ENCODE results near the gene GAB4.
"Not testable (repeated sequence)": the region's sequence is repeated elsewhere in the genome, so short reads cannot be mapped to it uniquely, and the experiment has no call there.

GAB4 gene

GRCh38 chr22:16955678-16956210 is 52.3 kb downstream of the GAB4 start:
- no peaks in the 10 kb centered on the region for H3K4me1 ChIP-seq (ENCODE audit: insufficient read depth, low read length)
- H3K27ac ChIP-seq (ENCODE audit: low read length) = no peak overlapping the region
- H3K9ac ChIP-seq (ENCODE audit: low read depth, low read length) = no peak overlapping the region
- no peaks in the 10 kb centered on the region for H3K9me3 ChIP-seq (ENCODE audit: insufficient read depth, low read depth, low read length)
- no peaks in the 10 kb centered on the region for H3K27me3 ChIP-seq (ENCODE audit: insufficient read depth, low read length)
- no peaks in the 10 kb centered on the region for H3K36me3 ChIP-seq (ENCODE audit: insufficient read depth, low read depth, low read length)
- no peak overlapping the region for H3K4me3 ChIP-seq (ENCODE audit: low read length)

- no peaks in the 10 kb centered on the region for H3K9me3 ChIP-seq (ENCODE audit: insufficient read depth, low read depth, low read length)
- no peak overlapping the region for H3K27ac ChIP-seq (ENCODE audit: low read length)
- no peaks in the 10 kb centered on the region for H3K4me1 ChIP-seq (ENCODE audit: insufficient read depth, low read length)
- H3K9ac ChIP-seq (ENCODE audit: low read depth, low read length) = no peak overlapping the region
- no peaks in the 10 kb centered on the region for H3K27me3 ChIP-seq (ENCODE audit: insufficient read depth, low read length)
- H3K4me3 ChIP-seq (ENCODE audit: low read length) = no peak overlapping the region
- no peaks in the 10 kb centered on the region for H3K36me3 ChIP-seq (ENCODE audit: insufficient read depth, low read depth, low read length)
Observed at GRCh38 chr22:16955081-16955480, 52.9 kb downstream of the GAB4 start.

DNA sequence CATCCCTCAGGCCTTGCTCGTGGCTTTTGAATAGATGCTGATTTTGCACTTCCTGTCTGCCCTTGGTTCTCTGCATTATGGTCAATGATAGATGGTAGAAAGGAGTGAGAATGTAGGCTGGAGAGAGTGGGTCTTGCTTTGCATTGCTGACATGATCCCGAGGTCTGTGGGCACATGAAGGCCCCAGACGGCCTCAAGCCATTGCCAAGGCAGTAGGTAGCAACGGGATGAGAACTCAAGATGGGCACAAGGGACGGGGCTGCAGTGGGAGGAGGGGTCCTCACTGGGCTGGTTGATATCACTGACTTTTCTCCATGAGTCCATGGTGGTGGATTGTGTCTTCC is 54.0 kb downstream of the GAB4 start:
- H3K4me3 ChIP-seq (ENCODE audit: low read length) = no peak overlapping the region
- H3K36me3 ChIP-seq (ENCODE audit: insufficient read depth, low read depth, low read length) = no peaks in the 10 kb centered on the region
- no peaks in the 10 kb centered on the region for H3K27me3 ChIP-seq (ENCODE audit: insufficient read depth, low read length)
- no peaks in the 10 kb centered on the region for H3K9me3 ChIP-seq (ENCODE audit: insufficient read depth, low read depth, low read length)
- no peaks in the 10 kb centered on the region for H3K4me1 ChIP-seq (ENCODE audit: insufficient read depth, low read length)
- no peak overlapping the region for H3K9ac ChIP-seq (ENCODE audit: low read depth, low read length)
- no peak overlapping the region for H3K27ac ChIP-seq (ENCODE audit: low read length)

DNA sequence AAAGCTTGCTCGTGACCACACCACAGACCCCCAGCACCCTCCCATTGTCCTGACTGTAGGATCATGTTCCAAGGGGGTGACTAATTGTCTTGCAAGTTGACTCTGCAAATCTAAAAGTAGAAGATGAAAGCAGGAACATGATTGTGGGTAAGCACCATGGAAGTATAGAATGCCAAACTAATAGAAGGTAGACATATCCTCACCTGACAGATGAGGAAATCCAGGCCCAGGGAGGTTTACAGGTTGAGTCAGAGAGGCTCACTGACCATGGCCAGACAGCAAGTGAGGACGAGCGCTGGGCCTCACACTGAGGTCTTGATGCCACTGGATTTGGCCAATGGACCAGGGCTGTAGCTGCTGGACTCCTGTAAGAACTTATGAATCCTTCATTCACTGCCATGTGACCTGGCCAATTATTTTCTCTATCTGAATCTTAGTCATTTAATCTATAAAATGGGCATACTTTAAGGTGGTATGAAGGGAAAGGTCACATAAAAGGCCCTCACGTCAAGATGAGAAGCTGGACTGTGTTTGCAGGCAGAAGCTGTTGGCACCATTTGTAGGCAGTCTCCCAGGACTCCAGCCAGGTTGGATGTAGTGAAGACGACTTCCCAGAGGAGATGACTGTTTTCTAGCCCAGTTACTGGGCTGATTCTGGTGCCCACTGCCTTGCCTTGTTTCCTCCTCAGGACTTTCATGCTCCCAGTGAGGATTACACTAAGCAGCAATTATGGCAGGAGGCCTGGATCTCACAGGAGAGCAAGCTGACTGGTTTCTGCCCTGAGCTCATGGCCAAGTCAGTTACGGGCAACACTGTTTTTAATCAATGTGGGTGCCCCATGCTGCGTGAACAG is 54.6 kb downstream of the GAB4 start:
- Histone ChIP-seq H3K4me1 (ENCODE audit: insufficient read depth, low read length) (no peaks in the 10 kb centered on the region), H3K27me3 (ENCODE audit: insufficient read depth, low read length) (no peaks in the 10 kb centered on the region), H3K9ac (ENCODE audit: low read depth, low read length) (no peak overlapping the region), H3K4me3 (ENCODE audit: low read length) (no peak overlapping the region), H3K9me3 (ENCODE audit: insufficient read depth, low read depth, low read length) (no peaks in the 10 kb centered on the region), H3K27ac (ENCODE audit: low read length) (no peak overlapping the region), H3K36me3 (ENCODE audit: insufficient read depth, low read depth, low read length) (no peaks in the 10 kb centered on the region)

GRCh38 chr22:16949561-16949960 is 58.5 kb downstream of the GAB4 start:
- Histone ChIP-seq H3K4me3 (ENCODE audit: low read length) (no peak overlapping the region), H3K27me3 (ENCODE audit: insufficient read depth, low read length) (no peaks in the 10 kb centered on the region), H3K36me3 (ENCODE audit: insufficient read depth, low read depth, low read length) (no peaks in the 10 kb centered on the region), H3K9me3 (ENCODE audit: insufficient read depth, low read depth, low read length) (no peaks in the 10 kb centered on the region), H3K27ac (ENCODE audit: low read length) (no peak overlapping the region), H3K9ac (ENCODE audit: low read depth, low read length) (no peak overlapping the region), H3K4me1 (ENCODE audit: insufficient read depth, low read length) (no peaks in the 10 kb centered on the region)

GRCh38 chr22:16937811-16938210 is 70.2 kb downstream of the GAB4 start:
- Histone ChIP-seq H3K36me3 (ENCODE audit: insufficient read depth, low read depth, low read length) (no peaks in the 10 kb centered on the region), H3K4me3 (ENCODE audit: low read length) (no peak overlapping the region), H3K27ac (ENCODE audit: low read length) (no peak overlapping the region), H3K4me1 (ENCODE audit: insufficient read depth, low read length) (no peaks in the 10 kb centered on the region), H3K27me3 (ENCODE audit: insufficient read depth, low read length) (no peaks in the 10 kb centered on the region; the same call in 1 of the 2 replicates), H3K9me3 (ENCODE audit: insufficient read depth, low read depth, low read length) (no peaks in the 10 kb centered on the region), H3K9ac (ENCODE audit: low read depth, low read length) (no peak overlapping the region)

- not testable (repeated sequence) for H3K4me1 ChIP-seq (ENCODE audit: insufficient read depth, low read length); H3K9me3 ChIP-seq (ENCODE audit: insufficient read depth, low read depth, low read length); H3K4me3 ChIP-seq (ENCODE audit: low read length); H3K27ac ChIP-seq (ENCODE audit: low read length); H3K36me3 ChIP-seq (ENCODE audit: insufficient read depth, low read depth, low read length); H3K9ac ChIP-seq (ENCODE audit: low read depth, low read length); H3K27me3 ChIP-seq (ENCODE audit: insufficient read depth, low read length)
Observed at GRCh38 chr22:16937209-16937608, 70.8 kb downstream of the GAB4 start.

GRCh38 chr22:16936625-16937024 is 71.4 kb downstream of the GAB4 start:
- no peak overlapping the region for H3K4me3 ChIP-seq (ENCODE audit: low read length)
- no peaks in the 10 kb centered on the region for H3K4me1 ChIP-seq (ENCODE audit: insufficient read depth, low read length)
- peaks cover 2% of the 10 kb centered on the region; the same call in 1 of the 2 replicates for H3K27me3 ChIP-seq (ENCODE audit: insufficient read depth, low read length)
- no peak overlapping the region for H3K27ac ChIP-seq (ENCODE audit: low read length)
- no peaks in the 10 kb centered on the region for H3K36me3 ChIP-seq (ENCODE audit: insufficient read depth, low read depth, low read length)
- H3K9me3 ChIP-seq (ENCODE audit: insufficient read depth, low read depth, low read length) = no peaks in the 10 kb centered on the region
- H3K9ac ChIP-seq (ENCODE audit: low read depth, low read length) = no peak overlapping the region

GRCh38 chr22:16935209-16935608 is 72.8 kb downstream of the GAB4 start:
- Histone ChIP-seq H3K9ac (ENCODE audit: low read depth, low read length) (no peak overlapping the region), H3K9me3 (ENCODE audit: insufficient read depth, low read depth, low read length) (no peaks in the 10 kb centered on the region), H3K4me3 (ENCODE audit: low read length) (no peak overlapping the region), H3K4me1 (ENCODE audit: insufficient read depth, low read length) (no peaks in the 10 kb centered on the region), H3K27me3 (ENCODE audit: insufficient read depth, low read length) (peaks cover 11% of the 10 kb centered on the region; the same call in 1 of the 2 replicates), H3K36me3 (ENCODE audit: insufficient read depth, low read depth, low read length) (no peaks in the 10 kb centered on the region), H3K27ac (ENCODE audit: low read length) (no peak overlapping the region)

DNA sequence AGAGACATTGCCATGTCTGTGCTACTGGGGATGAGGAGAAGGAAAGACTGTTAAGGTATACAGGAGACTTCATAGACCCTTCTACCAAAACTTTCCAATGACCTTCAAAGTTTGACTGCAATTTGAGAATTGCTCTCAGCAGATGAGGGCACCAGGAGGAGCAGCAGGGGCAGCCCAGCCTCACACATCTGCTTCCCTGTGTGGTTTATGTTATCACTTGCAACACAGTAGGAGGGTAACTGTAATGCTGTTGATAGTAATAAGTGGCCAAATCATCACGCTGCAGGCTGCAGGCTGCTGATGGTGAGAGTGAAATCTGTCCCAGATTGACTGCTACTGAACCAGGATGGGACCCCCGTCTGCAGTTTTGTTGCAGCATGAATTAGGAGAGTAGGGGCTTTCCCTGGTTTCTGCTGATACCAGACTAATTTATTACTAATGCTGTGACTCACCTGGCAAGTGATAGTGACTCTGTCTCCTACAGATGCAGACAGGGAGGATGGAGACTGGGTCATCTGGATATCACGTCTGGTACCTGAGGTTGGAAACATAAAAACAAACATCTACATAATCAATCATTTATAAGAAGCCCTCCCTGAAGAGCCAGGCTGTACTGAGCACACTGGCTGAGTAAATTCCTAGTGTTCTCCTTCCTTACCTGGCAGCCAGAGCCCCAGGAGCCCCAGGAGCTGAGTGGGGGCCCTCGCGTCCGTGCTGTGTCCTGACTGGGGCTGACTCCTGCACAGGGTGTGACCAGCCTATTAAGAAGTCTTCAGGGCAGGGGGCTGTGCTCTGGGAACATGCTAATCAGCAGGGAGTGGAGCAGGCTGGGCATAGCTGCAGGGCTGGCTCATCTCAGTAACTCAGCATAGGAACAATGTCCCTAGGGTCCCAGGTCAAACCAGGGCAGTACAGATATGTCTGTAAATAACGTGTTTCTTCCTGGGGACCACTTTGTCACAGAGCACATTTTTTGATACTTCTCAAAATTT is 74.4 kb downstream of the GAB4 start:
- no peaks in the 10 kb centered on the region for H3K9me3 ChIP-seq (ENCODE audit: insufficient read depth, low read depth, low read length)
- no peak overlapping the region for H3K27ac ChIP-seq (ENCODE audit: low read length)
- no peak overlapping the region for H3K9ac ChIP-seq (ENCODE audit: low read depth, low read length)
- no peaks in the 10 kb centered on the region for H3K4me1 ChIP-seq (ENCODE audit: insufficient read depth, low read length)
- H3K27me3 ChIP-seq (ENCODE audit: insufficient read depth, low read length) = peaks cover 15% of the 10 kb centered on the region; the same call in 1 of the 2 replicates
- no peaks in the 10 kb centered on the region for H3K36me3 ChIP-seq (ENCODE audit: insufficient read depth, low read depth, low read length)
- H3K4me3 ChIP-seq (ENCODE audit: low read length) = no peak overlapping the region

- Histone ChIP-seq H3K27ac (ENCODE audit: low read length) (no peak overlapping the region), H3K9ac (ENCODE audit: low read depth, low read length) (no peak overlapping the region), H3K36me3 (ENCODE audit: insufficient read depth, low read depth, low read length) (no peaks in the 10 kb centered on the region), H3K27me3 (ENCODE audit: insufficient read depth, low read length) (peaks cover 15% of the 10 kb centered on the region; the same call in 1 of the 2 replicates), H3K4me3 (ENCODE audit: low read length) (no peak overlapping the region), H3K4me1 (ENCODE audit: insufficient read depth, low read length) (no peaks in the 10 kb centered on the region), H3K9me3 (ENCODE audit: insufficient read depth, low read depth, low read length) (no peaks in the 10 kb centered on the region)
Observed at GRCh38 chr22:16932577-16932976, 75.4 kb downstream of the GAB4 start.
